HepG2 (cell line): ENCODE data around the gene C3orf80. TPM values are rescaled to one million over a fixed set of nuclear protein-coding genes. Genes with fewer than 3 reads are reported as not detected.
"Not testable (repeated sequence)": the region's sequence is repeated elsewhere in the genome, so short reads cannot be mapped to it uniquely, and the experiment has no call there.

Source experiments
- ATAC-seq: fragments of 200-7000 bp; cut with Tn5 transposase; 3 replicates; pipeline ENCODE4 v1.9.1; 2020; ENCODE audit warnings: mild to moderate bottlenecking, moderate library complexity
- BruUV-seq: library from RNA; stranded (reverse); fragments of 400-500 nt; replicated peaks from 2 replicates; lab custom pipeline; 2021; lab: Mats Ljungman, UMichigan
- CTCF ChIA-PET: fragments of 300-600 bp; formaldehyde crosslinking; extraction: SDS; loops from one replicate; lab custom pipeline; 2021; ENCODE audit warnings: low total read pairs, inconsistent platforms, low intra/inter-chr PET ratio; lab: Yijun Ruan, JAX
- POLR2A ChIA-PET: fragments of 350-600 bp; sonication (Branson Sonifier 250); formaldehyde crosslinking; loops from one replicate; lab custom pipeline; 2020; ENCODE audit warnings: antibody characterized with exemption, inconsistent platforms; lab: Yijun Ruan, JAX
- DNase-seq: peaks from one replicate; pipeline ENCODE4 v3.0.0-alpha.2; 2015; ENCODE audit warnings: low spot score
- FAIRE-seq: peaks from 3 replicates; lab custom pipeline; 2011; peaks lifted over from hg19 to GRCh38; lab: Jason Lieb, UNC
- H2AFZ ChIP-seq: one replicate; pipeline ENCODE4 v1.6.1; 2011; ENCODE audit warnings: low read length, inconsistent platforms
- H3K27ac ChIP-seq: fragments of 300-600 bp; 3 replicates; pipeline ENCODE4 v1.8.0; 2011; ENCODE audit warnings: mixed run types, mild to moderate bottlenecking, mixed read lengths, low read length, inconsistent platforms; ENCODE audit not compliant: insufficient read depth; ENCODE audit errors: extremely low read length
- H3K27me3 ChIP-seq, 2 experiments: fragments of 200-600 bp in 1 of 2; 2 replicates in 1 of 2; 3 replicates in 1 of 2; pipeline versions ENCODE4 v1.6.0 to v1.8.0; 2011; ENCODE audit warnings: low read length in 2 of 2, mild to moderate bottlenecking in 2 of 2, moderate library complexity in 2 of 2, inconsistent platforms in 1 of 2; ENCODE audit not compliant: insufficient read depth in 2 of 2, control insufficient read depth in 1 of 2
- H3K36me3 ChIP-seq, 2 experiments: fragments of 200-600 bp in 1 of 2; replicated peaks in 1 of 2; 2 replicates in 1 of 2; 3 replicates in 1 of 2; pipeline versions ENCODE4 v1.5.1 to v1.8.0; 2011; ENCODE audit warnings: low read length in 2 of 2, inconsistent platforms in 1 of 2; ENCODE audit not compliant: insufficient read depth in 2 of 2, control insufficient read depth in 1 of 2
- H3K4me1 ChIP-seq: 2 replicates; pipeline ENCODE4 v1.5.1; 2012; ENCODE audit warnings: low read length, inconsistent platforms; ENCODE audit not compliant: insufficient read depth
- H3K4me2 ChIP-seq: 2 replicates; pipeline ENCODE4 v1.6.0; 2011; ENCODE audit warnings: low read depth, low read length, inconsistent platforms
- H3K4me3 ChIP-seq, 3 experiments: fragments of 200-600 bp in 1 of 3; sonication (generic), shearing (Covaris generic) in 1 of 3; replicated peaks in 1 of 3; 2 replicates each; pipeline ENCODE4 v1.5.1; 2011 to 2016; ENCODE audit warnings: low read length in 3 of 3, inconsistent platforms in 2 of 3, low read depth in 2 of 3, mild to moderate bottlenecking in 2 of 3, control low read depth in 1 of 3, mixed read lengths in 1 of 3; ENCODE audit not compliant: insufficient read depth in 1 of 3
- H3K79me2 ChIP-seq: one replicate; pipeline ENCODE4 v1.6.1; 2011; ENCODE audit warnings: low read length, inconsistent platforms; ENCODE audit not compliant: insufficient read depth
- H3K9ac ChIP-seq: 2 replicates; pipeline ENCODE4 v1.6.0; 2011; ENCODE audit warnings: mild to moderate bottlenecking, low read depth, low read length, inconsistent platforms; ENCODE audit not compliant: insufficient read depth
- H3K9me3 ChIP-seq: 2 replicates; pipeline ENCODE4 v1.5.1; 2012; ENCODE audit warnings: mild to moderate bottlenecking, low read length
- H4K20me1 ChIP-seq: 2 replicates; pipeline ENCODE4 v1.6.0; 2011; ENCODE audit warnings: inconsistent platforms, mild to moderate bottlenecking, low read length, moderate library complexity; ENCODE audit not compliant: insufficient read depth
- ARNT ChIP-seq: fragments of 450-650 bp; IDR thresholded peaks from 2 replicates; pipeline ENCODE4 v1.6.1; 2017
- BRCA1 ChIP-seq: sonication (generic); formaldehyde crosslinking; IDR thresholded peaks from 2 replicates; pipeline ENCODE4 v1.4.0; 2020; ENCODE audit warnings: missing genetic modification reagents
- KDM4B ChIP-seq: sonication (generic); formaldehyde crosslinking; IDR thresholded peaks from 2 replicates; pipeline ENCODE4 v1.4.0; 2020; ENCODE audit warnings: missing genetic modification reagents
- RFX5 ChIP-seq: IDR thresholded peaks from 2 replicates; pipeline ENCODE4 v1.6.1; 2011; ENCODE audit warnings: low read depth, low read length, improper control_type of control experiment
- SRSF1 ChIP-seq: fragments of 200-400 bp; formaldehyde crosslinking; optimal IDR thresholded peaks from 2 replicates; pipeline ENCODE3; 2017; ENCODE audit warnings: mild to moderate bottlenecking, low read depth, low read length, moderate library complexity
- YEATS2 ChIP-seq: sonication (generic); formaldehyde crosslinking; IDR thresholded peaks from 2 replicates; pipeline ENCODE4 v1.4.0; 2020; ENCODE audit warnings: missing genetic modification reagents, borderline replicate concordance
- ZFP82 ChIP-seq: sonication (generic); formaldehyde crosslinking; IDR thresholded peaks from 2 replicates; pipeline ENCODE4 v1.5.1; 2020; ENCODE audit warnings: mild to moderate bottlenecking, missing genetic modification reagents, borderline replicate concordance
- ZNF256 ChIP-seq: sonication (generic); formaldehyde crosslinking; conservative IDR thresholded peaks from 2 replicates; pipeline ENCODE4 v1.4.0; 2020; ENCODE audit warnings: missing genetic modification reagents
- ZNF816 ChIP-seq: sonication (generic); formaldehyde crosslinking; IDR thresholded peaks from 2 replicates; pipeline ENCODE4 v1.8.0; 2022; ENCODE audit warnings: missing genetic modification reagents, mild to moderate bottlenecking, borderline replicate concordance
- WGBS: methylation state at CpG from one replicate; pipeline ENCODE4 v1.1.6; 2017; ENCODE audit warnings: low lambda C conversion rate; 5-methylcytosine and 5-hydroxymethylcytosine counted together
- in situ Hi-C: cut with HindIII; loops from 2 replicates; pipeline ENCODE4 v1.10.0; 2017; ENCODE audit warnings: low pct_unique_long_range_greater_than_20kb; ENCODE audit not compliant: extremely low pct_ligation_motif_present
- intact Hi-C: fragments of 100-400 bp; cut with micrococcal nuclease; formaldehyde crosslinking; loops from one replicate; pipeline ENCODE4 v1.10.0; 2022; ENCODE audit not compliant: unreplicated experiment
- polyA plus RNA-seq, 8 experiments: library from polyadenylated mRNA; depleted of rRNA in 3 of 8; stranded (reverse) in 7 of 8; unstranded in 1 of 8; fragments of >200 nt; fragmentation: Illumina TruSeq in 4 of 8; extraction: Trizol in 4 of 8; gene quantifications; 2 replicates each; pipeline versions ENCODE4 v1.2.1 to v1.2.3, GENCODE V29; 2011 to 2016; ENCODE audit warnings: low read depth in 4 of 8, missing spikeins in 1 of 8, mixed read lengths in 1 of 8; ENCODE audit not compliant: insufficient read depth in 1 of 8
- total RNA-seq, 5 experiments: library from RNA; depleted of rRNA; stranded (reverse); fragments of >200 nt; fragmentation: Illumina TruSeq; extraction: Trizol; gene quantifications; 2 replicates each; pipeline ENCODE4 v1.2.3, GENCODE V29; 2016; ENCODE audit warnings: low read depth in 1 of 5
- TF ChIP-seq, protein P1 (sequence below): sonication (generic); formaldehyde crosslinking; IDR thresholded peaks from 2 replicates; pipeline ENCODE4 v1.4.0; 2020; ENCODE audit warnings: missing genetic modification reagents
- TF ChIP-seq, protein P2 (sequence below), 2 experiments: sonication (generic) in 1 of 2; formaldehyde crosslinking in 1 of 2; IDR thresholded peaks; 2 replicates each; pipeline versions ENCODE4 v1.4.0 to v1.6.1; 2016 to 2020; ENCODE audit warnings: borderline replicate concordance in 1 of 2, low read depth in 1 of 2, mild to moderate bottlenecking in 1 of 2, missing genetic modification reagents in 1 of 2

C3orf80 gene
- total and polyA plus RNA-seq, 2 of the 13 experiments (the other 11 are each of a cell fraction or from before 2014, with no cell fraction given) = 0.03 to 0.04 TPM

DNA sequence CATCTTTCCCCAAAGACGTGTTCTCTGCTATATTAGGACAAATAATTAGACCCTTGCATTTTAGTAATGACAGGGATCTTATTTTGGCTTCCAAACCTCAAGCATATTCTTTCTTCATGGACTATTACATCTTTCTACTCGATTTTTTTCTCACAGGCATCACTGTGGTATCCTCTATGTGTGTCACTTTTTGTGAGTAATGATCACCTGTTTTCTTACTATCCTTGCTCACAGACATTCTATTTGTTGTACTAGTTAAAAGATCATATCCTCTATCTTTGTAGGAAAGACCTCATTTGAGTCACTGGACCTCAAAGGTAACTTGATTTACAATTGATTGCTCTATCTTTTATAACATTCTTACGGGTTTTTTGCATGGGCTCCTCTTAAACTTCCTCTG is 6.8 kb downstream of the C3orf80 start:
- Histone ChIP-seq H3K9me3 (no peaks in the 10 kb centered on the region), H3K79me2 (no peaks in the 10 kb centered on the region), H4K20me1 (no peaks in the 10 kb centered on the region), H3K4me1 (no peaks in the 10 kb centered on the region), H3K27ac (no peak overlapping the region), H3K4me2 (no peak overlapping the region), H3K9ac (no peak overlapping the region), H3K4me3 (no peak overlapping the region), H3K27me3 (peaks cover 0 to under 1% of the 10 kb centered on the region in 2 experiments; a peak in 2 of 5 replicates), H2AFZ (no peak overlapping the region), H3K36me3 (no peaks in the 10 kb centered on the region)
- no TSS peak for BruUV-seq
- WGBS = 25% methylated on average over 3 of the region's 3 CpGs
- no peak for DNase-seq
- no peak for ATAC-seq
- CTCF ChIA-PET = no interaction called here
- POLR2A ChIA-PET = no interaction called here
- intact Hi-C loops = no loop called here
- TF ChIP-seq, protein P1, sequence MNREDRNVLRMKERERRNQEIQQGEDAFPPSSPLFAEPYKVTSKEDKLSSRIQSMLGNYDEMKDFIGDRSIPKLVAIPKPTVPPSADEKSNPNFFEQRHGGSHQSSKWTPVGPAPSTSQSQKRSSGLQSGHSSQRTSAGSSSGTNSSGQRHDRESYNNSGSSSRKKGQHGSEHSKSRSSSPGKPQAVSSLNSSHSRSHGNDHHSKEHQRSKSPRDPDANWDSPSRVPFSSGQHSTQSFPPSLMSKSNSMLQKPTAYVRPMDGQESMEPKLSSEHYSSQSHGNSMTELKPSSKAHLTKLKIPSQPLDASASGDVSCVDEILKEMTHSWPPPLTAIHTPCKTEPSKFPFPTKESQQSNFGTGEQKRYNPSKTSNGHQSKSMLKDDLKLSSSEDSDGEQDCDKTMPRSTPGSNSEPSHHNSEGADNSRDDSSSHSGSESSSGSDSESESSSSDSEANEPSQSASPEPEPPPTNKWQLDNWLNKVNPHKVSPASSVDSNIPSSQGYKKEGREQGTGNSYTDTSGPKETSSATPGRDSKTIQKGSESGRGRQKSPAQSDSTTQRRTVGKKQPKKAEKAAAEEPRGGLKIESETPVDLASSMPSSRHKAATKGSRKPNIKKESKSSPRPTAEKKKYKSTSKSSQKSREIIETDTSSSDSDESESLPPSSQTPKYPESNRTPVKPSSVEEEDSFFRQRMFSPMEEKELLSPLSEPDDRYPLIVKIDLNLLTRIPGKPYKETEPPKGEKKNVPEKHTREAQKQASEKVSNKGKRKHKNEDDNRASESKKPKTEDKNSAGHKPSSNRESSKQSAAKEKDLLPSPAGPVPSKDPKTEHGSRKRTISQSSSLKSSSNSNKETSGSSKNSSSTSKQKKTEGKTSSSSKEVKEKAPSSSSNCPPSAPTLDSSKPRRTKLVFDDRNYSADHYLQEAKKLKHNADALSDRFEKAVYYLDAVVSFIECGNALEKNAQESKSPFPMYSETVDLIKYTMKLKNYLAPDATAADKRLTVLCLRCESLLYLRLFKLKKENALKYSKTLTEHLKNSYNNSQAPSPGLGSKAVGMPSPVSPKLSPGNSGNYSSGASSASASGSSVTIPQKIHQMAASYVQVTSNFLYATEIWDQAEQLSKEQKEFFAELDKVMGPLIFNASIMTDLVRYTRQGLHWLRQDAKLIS (CRISPR knock-in tag) = no peak
- TF ChIP-seq KDM4B (no peak), SRSF1 (no peak), ZNF256 (CRISPR knock-in tag) (no peak), ZFP82 (CRISPR knock-in tag) (no peak), YEATS2 (CRISPR knock-in tag) (no peak), RFX5 (no peak), ARNT (no peak), ZNF816 (no peak), BRCA1 (CRISPR knock-in tag) (no peak)
- TF ChIP-seq, protein P2, sequence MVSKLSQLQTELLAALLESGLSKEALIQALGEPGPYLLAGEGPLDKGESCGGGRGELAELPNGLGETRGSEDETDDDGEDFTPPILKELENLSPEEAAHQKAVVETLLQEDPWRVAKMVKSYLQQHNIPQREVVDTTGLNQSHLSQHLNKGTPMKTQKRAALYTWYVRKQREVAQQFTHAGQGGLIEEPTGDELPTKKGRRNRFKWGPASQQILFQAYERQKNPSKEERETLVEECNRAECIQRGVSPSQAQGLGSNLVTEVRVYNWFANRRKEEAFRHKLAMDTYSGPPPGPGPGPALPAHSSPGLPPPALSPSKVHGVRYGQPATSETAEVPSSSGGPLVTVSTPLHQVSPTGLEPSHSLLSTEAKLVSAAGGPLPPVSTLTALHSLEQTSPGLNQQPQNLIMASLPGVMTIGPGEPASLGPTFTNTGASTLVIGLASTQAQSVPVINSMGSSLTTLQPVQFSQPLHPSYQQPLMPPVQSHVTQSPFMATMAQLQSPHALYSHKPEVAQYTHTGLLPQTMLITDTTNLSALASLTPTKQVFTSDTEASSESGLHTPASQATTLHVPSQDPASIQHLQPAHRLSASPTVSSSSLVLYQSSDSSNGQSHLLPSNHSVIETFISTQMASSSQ (IDR thresholded peaks at IDR 0.05; ENCODE audit: low read depth) = no peak
- TF ChIP-seq, protein P2 (CRISPR knock-in tag; IDR thresholded peaks at IDR 0.05; ENCODE audit: borderline replicate concordance) = no peak
- TF ChIP-seq, all 625 proteins: peak for 0
- no peak for FAIRE-seq
- in situ Hi-C loops = no loop called here

DNA sequence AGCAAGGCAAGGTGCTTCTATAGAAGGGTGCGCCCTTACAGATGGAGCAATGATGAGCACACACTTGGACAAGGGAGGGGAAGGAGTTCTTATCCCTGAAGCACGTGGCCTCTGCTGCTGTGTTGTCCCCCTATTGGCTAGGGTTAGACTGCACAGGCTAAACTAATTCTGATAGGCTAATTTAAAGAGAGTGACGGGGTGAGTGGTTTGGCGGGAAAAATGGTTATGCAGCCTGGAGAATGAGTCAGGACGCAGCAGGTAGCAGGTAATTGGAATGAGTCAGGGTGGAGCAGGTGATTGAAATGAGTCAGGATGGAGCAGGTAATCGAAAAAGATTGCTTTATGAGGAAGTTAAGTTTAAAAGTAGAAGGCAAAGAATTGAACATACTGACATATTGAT is 15.5 kb downstream of the C3orf80 start:
- DNase-seq, intact Hi-C loops, H3K36me3 ChIP-seq, H3K27me3 ChIP-seq, ATAC-seq, POLR2A ChIA-PET, FAIRE-seq, in situ Hi-C loops, H3K79me2 ChIP-seq, CTCF ChIA-PET, H3K27ac ChIP-seq, BruUV-seq, H3K4me2 ChIP-seq, H3K4me3 ChIP-seq, H3K9me3 ChIP-seq, H3K9ac ChIP-seq, H3K4me1 ChIP-seq, H4K20me1 ChIP-seq, H2AFZ ChIP-seq: not testable (repeated sequence)
- WGBS = 32% methylated on average over 6 of the region's 6 CpGs
